PC-9 (cell line): ENCODE results near the gene MGAT1. TPM values are rescaled to one million over a fixed set of nuclear protein-coding genes. Genes with fewer than 3 reads are reported as not detected.
A peak's percentile ranks its signal among the peaks of the same experiment; 100 is the strongest.

Experiments used
- BruUV-seq: library from RNA; stranded (reverse); fragments of 400-500 nt; replicated peaks from 2 replicates; lab custom pipeline; 2021; lab: Mats Ljungman, UMichigan
- CTCF ChIA-PET: fragments of 300-600 bp; sonication (Branson Sonifier 250); formaldehyde crosslinking; loops from one replicate; lab custom pipeline; 2022; ENCODE audit warnings: antibody characterized with exemption; lab: Charles Lee
- POLR2A ChIA-PET: fragments of 300-600 bp; sonication (Branson Sonifier 250); formaldehyde crosslinking; loops from one replicate; lab custom pipeline; 2022; ENCODE audit warnings: antibody characterized with exemption; ENCODE audit not compliant: unreplicated experiment; lab: Charles Lee
- DNase-seq, 2 experiments: peaks; one replicate each; pipeline versions ENCODE4 v3.0.0 to v3.0.0-alpha.2; 2015 to 2022; ENCODE audit warnings: mixed read lengths in 1 of 2
- H2AFZ ChIP-seq: fragments of 200-600 bp; sonication (generic); 2 replicates; pipeline ENCODE4 v1.8.1; 2017; ENCODE audit warnings: antibody characterized with exemption
- H3F3A ChIP-seq: fragments of 200-600 bp; sonication (generic); 2 replicates; pipeline ENCODE4 v1.8.1; 2017; ENCODE audit warnings: antibody characterized with exemption, mild to moderate bottlenecking, low read depth; ENCODE audit not compliant: insufficient read depth
- H3K27ac ChIP-seq: fragments of 200-600 bp; sonication (generic); 2 replicates; pipeline ENCODE4 v1.6.1; 2016; ENCODE audit warnings: mixed run types
- H3K27me3 ChIP-seq: fragments of 200-600 bp; sonication (generic); 2 replicates; pipeline ENCODE4 v1.6.1; 2016; ENCODE audit warnings: low read depth, mixed run types; ENCODE audit not compliant: insufficient read depth
- H3K36me3 ChIP-seq: fragments of 200-600 bp; sonication (generic); 2 replicates; pipeline ENCODE4 v1.6.1; 2016; ENCODE audit warnings: low read depth, mixed run types
- H3K4me1 ChIP-seq: fragments of 200-600 bp; sonication (generic); replicated peaks from 2 replicates; pipeline ENCODE4 v1.6.1; 2016; ENCODE audit warnings: mixed run types; ENCODE audit not compliant: insufficient read depth
- H3K4me2 ChIP-seq: fragments of 200-600 bp; sonication (generic); 2 replicates; pipeline ENCODE4 v1.6.1; 2017; ENCODE audit warnings: mixed run types
- H3K4me3 ChIP-seq: fragments of 200-600 bp; sonication (generic); 2 replicates; pipeline ENCODE4 v1.6.1; 2016; ENCODE audit warnings: mixed run types
- H3K79me2 ChIP-seq: fragments of 200-600 bp; sonication (generic); 2 replicates; pipeline ENCODE4 v1.6.1; 2017; ENCODE audit warnings: low read depth, mixed run types
- H3K9me2 ChIP-seq: fragments of 200-600 bp; sonication (generic); 2 replicates; pipeline ENCODE4 v1.8.1; 2017; ENCODE audit warnings: mild to moderate bottlenecking; ENCODE audit not compliant: insufficient read depth
- H3K9me3 ChIP-seq: fragments of 200-600 bp; sonication (generic); 2 replicates; pipeline ENCODE4 v1.8.1; 2016; ENCODE audit warnings: low read depth; ENCODE audit not compliant: insufficient read depth
- H4K20me1 ChIP-seq: fragments of 200-600 bp; sonication (generic); 2 replicates; pipeline ENCODE4 v1.8.1; 2017; ENCODE audit not compliant: insufficient read depth
- CTCF ChIP-seq: fragments of 200-600 bp; sonication (generic); conservative IDR thresholded peaks from 2 replicates; pipeline ENCODE4 v1.6.1; 2017; ENCODE audit warnings: mixed run types, antibody characterized with exemption, mild to moderate bottlenecking, moderate library complexity
- EZH2 ChIP-seq: fragments of 200-600 bp; sonication (generic); IDR thresholded peaks from 2 replicates; pipeline ENCODE4 v1.8.0; 2017; ENCODE audit warnings: antibody characterized with exemption, low read depth
- intact Hi-C: fragments of 100-400 bp; cut with micrococcal nuclease; formaldehyde crosslinking; loops from one replicate; pipeline ENCODE4 v1.10.0; 2022; ENCODE audit not compliant: unreplicated experiment
- total RNA-seq: library from RNA; stranded (reverse); gene quantifications from 2 replicates; pipeline ENCODE4 v1.2.3, GENCODE V29; 2021

Gene MGAT1
- total RNA-seq, 1 experiment from 2014 or later: 103 TPM

DNA sequence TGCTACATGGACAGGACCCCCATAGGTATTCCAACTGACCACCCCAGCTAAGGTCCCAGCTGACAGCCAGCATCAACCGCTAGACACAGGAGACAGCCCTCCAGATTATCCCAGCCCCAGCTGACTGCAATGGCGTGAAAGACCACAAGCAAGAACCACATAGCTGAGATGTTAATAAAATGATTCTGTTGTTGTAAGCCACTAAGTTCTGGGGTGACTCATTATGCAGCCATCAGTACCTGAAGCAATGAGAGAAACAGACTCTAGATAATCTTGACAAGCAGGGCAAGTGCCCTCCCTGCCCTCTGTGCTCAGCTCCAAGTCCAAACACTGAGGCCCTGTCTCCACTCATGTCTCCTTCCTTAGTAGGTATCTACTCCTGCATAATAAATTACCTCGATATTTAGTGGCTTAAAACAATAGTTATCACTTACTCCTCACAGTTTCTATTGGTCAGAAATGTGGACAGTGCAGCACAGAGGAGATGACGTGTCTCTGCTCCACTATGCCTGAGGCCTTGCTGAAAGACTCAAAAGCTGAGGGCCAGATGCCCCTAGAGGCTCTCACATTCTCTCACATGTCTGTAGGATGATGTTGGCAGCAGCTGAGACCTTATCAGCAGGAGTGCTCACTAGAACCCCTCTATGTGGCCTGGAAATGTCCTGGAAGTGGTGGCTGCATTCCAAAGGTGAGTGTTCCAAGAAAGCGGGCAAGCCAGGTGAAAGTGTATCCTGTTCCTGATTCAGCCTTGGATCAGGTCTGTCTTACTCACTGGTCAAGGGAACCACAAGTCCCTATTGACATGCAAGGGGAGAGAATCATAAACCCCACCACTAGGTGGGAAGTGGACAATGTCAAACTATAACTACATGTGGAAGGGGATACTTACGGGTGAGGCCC lies 2.5 kb downstream of the MGAT1 start:
- Histone ChIP-seq H3K4me3 (no peak overlapping the region), H3K27ac (peak overlapping the region; percentile 30), H3F3A (peaks cover 16% of the 10 kb centered on the region; the same call in 1 of the 2 replicates), H3K4me2 (peak overlapping the region; percentile 78), H3K4me1 (peaks cover 26% of the 10 kb centered on the region), H3K27me3 (no peaks in the 10 kb centered on the region), H2AFZ (no peak overlapping the region), H3K79me2 (peaks cover 74% of the 10 kb centered on the region), H3K9me3 (no peaks in the 10 kb centered on the region), H3K9me2 (no peaks in the 10 kb centered on the region), H3K36me3 (0 out of 2 replicates have a peak, but pooled peaks cover 4% of the 10 kb centered on the region), H4K20me1 (peaks cover 58% of the 10 kb centered on the region)
- CTCF ChIA-PET: no interaction called here
- BruUV-seq: no TSS peak
- TF ChIP-seq CTCF: no peak
- no peak for TF ChIP-seq EZH2
- peak; percentile 40 to 52 for DNase-seq
- intact Hi-C loops: loop anchor here (1.0 to 10.0 kb wide), 3 partner anchors 15 to 425 kb away; partner anchors contain the start of genes TRIM41 and ZFP62
- POLR2A ChIA-PET: interaction anchor here (0.6 kb wide), 1 partner anchor 116 kb away, joined by 3 read pairs; no protein-coding TSS in a partner anchor

DNA sequence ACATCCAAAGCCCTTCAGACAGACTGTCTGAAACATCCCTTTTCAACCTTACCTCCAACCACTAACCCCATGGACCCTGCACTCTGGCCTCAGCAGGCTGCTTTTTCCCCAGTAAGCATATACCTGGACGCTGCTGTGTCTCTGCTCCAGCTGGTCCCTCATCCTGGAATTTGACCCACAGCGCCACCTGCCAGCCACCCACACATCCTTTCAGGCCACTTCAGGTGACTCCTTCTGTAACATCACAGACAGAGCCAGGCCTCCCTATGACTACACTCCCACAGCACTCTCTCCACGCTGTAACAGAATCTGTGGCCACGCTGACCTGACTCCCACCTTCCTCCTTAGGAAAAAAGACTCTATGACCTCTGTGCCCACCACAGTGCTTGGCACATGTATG lies 3.4 kb downstream of the MGAT1 start:
- Histone ChIP-seq H3K27ac (no peak overlapping the region), H2AFZ (no peak overlapping the region), H3K9me2 (no peaks in the 10 kb centered on the region), H3K4me3 (no peak overlapping the region), H3F3A (peaks cover 16% of the 10 kb centered on the region; the same call in 1 of the 2 replicates), H3K27me3 (no peaks in the 10 kb centered on the region), H3K79me2 (peaks cover 73% of the 10 kb centered on the region), H3K9me3 (no peaks in the 10 kb centered on the region), H3K4me1 (peaks cover 26% of the 10 kb centered on the region), H3K4me2 (no peak overlapping the region; the same call in 1 of the 2 replicates), H3K36me3 (0 out of 2 replicates have a peak, but pooled peaks cover 4% of the 10 kb centered on the region), H4K20me1 (peaks cover 64% of the 10 kb centered on the region)
- CTCF ChIA-PET: no interaction called here
- no peak for TF ChIP-seq EZH2
- no peak; the same call in 1 of the 2 replicates for TF ChIP-seq CTCF
- no TSS peak for BruUV-seq
- POLR2A ChIA-PET: no interaction called here
- no peak for DNase-seq
- intact Hi-C loops: no loop called here

DNA sequence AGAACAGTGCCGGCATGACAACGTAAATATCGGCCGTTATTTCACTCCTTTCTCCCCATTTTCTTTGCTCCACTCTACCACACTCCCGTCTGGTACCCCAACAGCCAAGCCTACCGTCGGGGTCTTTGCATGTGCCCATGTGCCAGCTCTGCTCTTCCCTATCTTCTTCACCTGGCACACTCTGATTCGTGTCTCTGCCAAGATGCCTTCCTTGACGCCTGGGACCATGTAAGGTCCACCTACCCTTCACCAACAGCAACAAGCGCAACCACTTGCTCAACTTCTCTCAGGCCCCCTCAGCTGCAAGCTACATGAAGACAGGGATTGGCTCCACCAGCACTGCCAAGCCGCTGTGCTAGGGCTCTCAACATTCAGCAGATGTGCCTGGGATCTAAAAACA lies 4.4 kb downstream of the MGAT1 start:
- H3F3A ChIP-seq: peaks cover 16% of the 10 kb centered on the region; the same call in 1 of the 2 replicates
- no peak for DNase-seq
- H3K27me3 ChIP-seq: no peaks in the 10 kb centered on the region
- H3K27ac ChIP-seq: no peak overlapping the region
- H4K20me1 ChIP-seq: peaks cover 67% of the 10 kb centered on the region
- H3K36me3 ChIP-seq: 0 out of 2 replicates have a peak, but pooled peaks cover 4% of the 10 kb centered on the region
- ChIA-PET CTCF (no interaction called here), POLR2A (interaction anchor here (0.6 kb wide), 1 partner anchor 29 kb away, joined by 3 read pairs; no protein-coding TSS in a partner anchor)
- no peak overlapping the region for H2AFZ ChIP-seq
- intact Hi-C loops: no loop called here
- no TSS peak for BruUV-seq
- H3K4me2 ChIP-seq: no peak overlapping the region
- H3K9me2 ChIP-seq: no peaks in the 10 kb centered on the region
- peaks cover 73% of the 10 kb centered on the region for H3K79me2 ChIP-seq
- H3K4me1 ChIP-seq: peaks cover 26% of the 10 kb centered on the region
- H3K4me3 ChIP-seq: no peak overlapping the region
- no peaks in the 10 kb centered on the region for H3K9me3 ChIP-seq
- TF ChIP-seq EZH2 (no peak), CTCF (no peak)
